Ammon's horn (tissue), 1 donor: ENCODE data around the gene GCFC2.

Experiments used
- DNase-seq: peaks from one replicate; pipeline ENCODE4 v3.0.0-alpha.2; 2016; ENCODE audit warnings: low spot score

GCFC2 gene

GRCh38 chr2:75622929-75623328 lies 87.8 kb downstream of the GCFC2 start:
- no peak for DNase-seq

GRCh38 chr2:75622500-75622899 lies 88.2 kb downstream of the GCFC2 start:
- no peak for DNase-seq

GRCh38 chr2:75621228-75621627 lies 89.5 kb downstream of the GCFC2 start:
- DNase-seq = no peak

GRCh38 chr2:75619956-75620740 lies 90.6 kb downstream of the GCFC2 start:
- DNase-seq = no peak

DNA sequence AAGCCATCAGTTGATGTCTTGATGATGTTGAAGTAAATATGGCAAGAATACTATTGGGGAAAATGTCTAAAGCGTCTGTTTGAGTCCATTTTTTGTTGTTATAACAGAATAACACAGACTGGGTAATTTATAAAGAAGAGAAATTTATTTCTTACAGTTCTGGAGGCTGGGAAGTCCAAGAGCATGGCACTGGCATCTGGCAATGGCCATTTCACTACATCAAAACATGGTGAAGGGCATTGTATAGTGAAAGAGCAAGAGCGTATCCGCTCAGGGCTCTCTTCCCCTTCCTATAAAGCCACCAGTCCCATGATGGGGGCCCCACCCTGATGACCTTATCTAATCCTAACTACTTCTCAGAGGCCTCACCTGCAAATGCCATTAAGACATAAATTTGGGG lies 93.8 kb downstream of the GCFC2 start:
- no peak for DNase-seq

GRCh38 chr2:75616406-75616805 lies 94.3 kb downstream of the GCFC2 start:
- no peak for DNase-seq

DNA sequence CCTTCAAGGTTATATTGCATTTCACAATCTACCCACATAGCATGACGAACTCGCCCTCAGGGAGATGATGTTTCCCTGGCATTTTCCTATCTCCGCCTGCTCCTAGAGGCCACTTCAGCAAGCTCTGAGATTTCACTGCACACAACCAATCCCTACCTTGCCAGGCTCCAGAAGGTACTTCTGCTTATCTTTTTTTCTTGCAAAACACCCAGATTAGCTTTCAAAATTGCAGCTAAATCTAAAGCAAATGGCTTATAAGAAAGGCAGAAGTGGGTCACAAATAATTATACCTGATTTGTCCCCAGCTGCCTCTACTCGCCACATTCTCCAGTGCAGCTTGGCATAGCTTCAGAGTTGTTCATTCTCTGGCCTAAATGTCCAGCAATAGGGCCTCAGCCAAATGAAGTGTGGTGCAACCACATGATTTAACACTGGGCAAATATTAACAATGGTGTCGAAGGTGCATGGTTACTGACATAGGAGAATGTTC lies 96.5 kb downstream of the GCFC2 start:
- DNase-seq = no peak

- DNase-seq = no peak
These were observed 97.9 kb downstream of the GCFC2 start for GRCh38 chr2:75612862-75613243.
